AG09309 (cell line): ENCODE results near the gene RNF4.
A peak's percentile ranks its signal among the peaks of the same experiment; 100 is the strongest.

Experiments
- DNase-seq: peaks from one replicate; pipeline ENCODE4 v3.0.0-alpha.2; 2010; ENCODE audit warnings: low read depth
- H3K4me3 ChIP-seq: 2 replicates; pipeline ENCODE4 v1.5.1; 2011; ENCODE audit warnings: mild to moderate bottlenecking, low read depth, low read length, moderate library complexity; ENCODE audit not compliant: control insufficient read depth
- TF ChIP-seq, protein P1 (sequence below): IDR thresholded peaks from 2 replicates; pipeline ENCODE4 v1.5.1; 2011; ENCODE audit warnings: mild to moderate bottlenecking, low read depth, low read length, inconsistent platforms; ENCODE audit not compliant: insufficient read depth, control insufficient read depth; ENCODE audit errors: missing control alignments

Gene RNF4

DNA sequence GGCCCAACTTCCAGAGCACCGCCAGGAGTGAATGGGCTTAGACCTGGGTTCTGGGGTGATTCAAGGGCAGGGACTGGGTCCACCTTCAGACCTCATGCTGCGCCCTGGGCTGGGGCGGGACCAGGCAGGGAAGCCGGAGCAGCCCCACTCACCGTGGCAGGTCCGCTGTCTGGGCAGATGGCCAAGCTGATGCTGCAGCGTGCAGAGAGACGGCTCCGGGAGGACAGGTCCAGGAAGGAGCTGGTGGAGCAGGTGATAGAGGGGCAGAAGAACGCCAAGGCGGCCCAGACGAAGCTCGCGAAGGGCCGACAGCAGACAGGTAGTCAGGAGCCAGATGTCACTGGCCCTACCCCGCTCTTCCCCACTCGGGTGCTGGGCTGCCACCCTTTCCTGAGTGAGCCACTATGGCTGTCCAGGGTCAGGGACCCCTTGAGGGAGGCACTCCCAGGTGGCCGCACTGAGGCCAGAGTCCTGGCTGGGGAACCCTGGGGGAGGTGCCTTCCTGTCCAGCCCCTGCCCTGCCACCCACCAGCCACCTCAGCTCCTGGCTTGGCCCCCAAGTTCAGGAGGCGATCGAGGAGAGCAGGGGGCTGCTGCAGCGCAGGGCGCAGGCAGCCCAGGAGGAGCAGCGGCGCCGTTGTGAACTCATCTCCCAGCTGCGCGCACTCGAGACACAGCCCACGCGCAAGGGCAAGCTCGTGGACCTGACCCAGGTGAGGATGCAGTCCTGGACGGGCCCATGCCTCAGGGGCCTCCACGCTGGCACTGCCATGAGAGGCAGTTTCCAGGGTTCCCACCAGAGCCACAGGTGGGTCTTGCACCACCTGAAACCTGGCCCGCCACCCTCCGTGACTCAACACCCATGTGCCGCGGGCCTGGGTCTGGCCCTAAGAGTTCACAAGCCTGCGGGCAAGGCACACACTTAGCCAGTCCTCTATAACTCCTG lies 10.1 kb upstream of the RNF4 start:
- no peak overlapping the region for H3K4me3 ChIP-seq
- TF ChIP-seq, protein P1, sequence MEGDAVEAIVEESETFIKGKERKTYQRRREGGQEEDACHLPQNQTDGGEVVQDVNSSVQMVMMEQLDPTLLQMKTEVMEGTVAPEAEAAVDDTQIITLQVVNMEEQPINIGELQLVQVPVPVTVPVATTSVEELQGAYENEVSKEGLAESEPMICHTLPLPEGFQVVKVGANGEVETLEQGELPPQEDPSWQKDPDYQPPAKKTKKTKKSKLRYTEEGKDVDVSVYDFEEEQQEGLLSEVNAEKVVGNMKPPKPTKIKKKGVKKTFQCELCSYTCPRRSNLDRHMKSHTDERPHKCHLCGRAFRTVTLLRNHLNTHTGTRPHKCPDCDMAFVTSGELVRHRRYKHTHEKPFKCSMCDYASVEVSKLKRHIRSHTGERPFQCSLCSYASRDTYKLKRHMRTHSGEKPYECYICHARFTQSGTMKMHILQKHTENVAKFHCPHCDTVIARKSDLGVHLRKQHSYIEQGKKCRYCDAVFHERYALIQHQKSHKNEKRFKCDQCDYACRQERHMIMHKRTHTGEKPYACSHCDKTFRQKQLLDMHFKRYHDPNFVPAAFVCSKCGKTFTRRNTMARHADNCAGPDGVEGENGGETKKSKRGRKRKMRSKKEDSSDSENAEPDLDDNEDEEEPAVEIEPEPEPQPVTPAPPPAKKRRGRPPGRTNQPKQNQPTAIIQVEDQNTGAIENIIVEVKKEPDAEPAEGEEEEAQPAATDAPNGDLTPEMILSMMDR = no peak
- no peak for DNase-seq

DNA sequence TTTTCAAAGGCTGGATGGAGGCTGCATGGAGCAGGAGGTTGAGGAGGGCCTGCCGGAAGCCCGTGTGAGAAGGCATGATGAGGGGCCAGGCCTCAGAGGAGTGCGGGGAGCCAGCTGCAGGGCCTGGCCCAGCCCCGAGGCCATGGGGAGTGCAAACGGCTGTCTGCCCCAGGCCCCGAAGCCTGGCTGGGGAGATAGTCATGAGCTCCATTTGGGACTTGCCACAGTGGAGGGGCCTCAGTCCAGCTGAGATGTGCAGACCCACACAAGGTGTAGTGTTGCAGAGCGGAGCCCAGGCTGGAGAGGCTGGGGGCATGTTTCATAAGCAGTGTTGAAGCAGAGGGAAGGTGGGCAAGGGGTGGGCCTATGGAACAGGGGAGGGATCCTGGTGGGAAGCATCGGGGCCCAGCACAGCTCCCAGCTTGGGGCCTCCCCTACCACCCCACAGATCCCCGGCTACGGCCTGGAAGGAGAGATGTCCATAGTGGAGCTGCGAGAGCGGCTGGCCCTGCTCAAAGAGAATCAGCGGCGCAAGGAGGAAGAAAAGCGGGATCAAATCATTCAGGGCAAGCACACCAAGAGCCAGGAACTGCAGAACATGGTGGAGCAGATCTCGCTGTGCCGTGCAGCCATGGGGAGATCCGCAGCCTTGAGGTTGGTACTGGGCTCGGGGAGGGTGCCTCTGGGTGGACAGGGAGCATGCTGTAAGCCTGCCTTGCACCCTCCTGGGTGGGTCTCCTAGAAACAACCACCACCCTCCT lies 9.1 kb upstream of the RNF4 start:
- DNase-seq = no peak
- H3K4me3 ChIP-seq = no peak overlapping the region
- TF ChIP-seq, protein P1 = no peak

DNA sequence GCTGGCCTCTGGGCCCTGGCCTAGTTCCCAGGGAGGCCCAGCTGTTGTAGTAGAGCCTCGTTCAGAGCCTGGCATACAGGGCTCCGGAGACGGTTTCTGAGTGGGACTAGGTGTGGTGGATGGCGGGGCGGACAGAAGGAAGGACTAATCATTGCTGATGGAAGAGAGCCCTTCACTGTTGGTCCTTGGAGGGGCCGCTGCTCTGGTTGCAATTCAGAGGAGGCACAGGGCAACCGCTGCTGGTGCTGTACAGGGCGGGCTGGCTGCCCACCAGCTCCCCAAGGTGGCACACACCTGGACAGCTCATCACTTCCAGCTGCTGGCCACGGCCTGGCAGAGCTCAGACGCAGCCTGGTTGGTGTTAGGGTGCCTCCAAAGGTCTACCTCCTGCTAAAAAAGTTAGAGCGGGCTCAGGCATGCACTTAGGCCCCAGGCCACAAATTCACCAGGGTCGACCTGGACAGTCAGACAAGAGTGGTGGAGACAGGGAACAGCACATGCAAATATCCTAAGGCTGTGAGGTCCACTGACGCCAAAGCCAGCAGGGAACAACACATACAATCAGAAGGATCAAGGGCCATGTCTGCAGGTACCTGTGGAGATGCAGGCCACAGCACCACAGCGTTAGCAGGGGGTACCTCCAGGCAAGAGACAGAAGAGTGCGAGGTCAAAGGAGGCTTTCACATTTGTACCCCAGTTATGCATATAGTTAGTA lies 7.5 kb upstream of the RNF4 start:
- H3K4me3 ChIP-seq = no peak overlapping the region
- TF ChIP-seq, protein P1 = no peak
- no peak for DNase-seq

DNA sequence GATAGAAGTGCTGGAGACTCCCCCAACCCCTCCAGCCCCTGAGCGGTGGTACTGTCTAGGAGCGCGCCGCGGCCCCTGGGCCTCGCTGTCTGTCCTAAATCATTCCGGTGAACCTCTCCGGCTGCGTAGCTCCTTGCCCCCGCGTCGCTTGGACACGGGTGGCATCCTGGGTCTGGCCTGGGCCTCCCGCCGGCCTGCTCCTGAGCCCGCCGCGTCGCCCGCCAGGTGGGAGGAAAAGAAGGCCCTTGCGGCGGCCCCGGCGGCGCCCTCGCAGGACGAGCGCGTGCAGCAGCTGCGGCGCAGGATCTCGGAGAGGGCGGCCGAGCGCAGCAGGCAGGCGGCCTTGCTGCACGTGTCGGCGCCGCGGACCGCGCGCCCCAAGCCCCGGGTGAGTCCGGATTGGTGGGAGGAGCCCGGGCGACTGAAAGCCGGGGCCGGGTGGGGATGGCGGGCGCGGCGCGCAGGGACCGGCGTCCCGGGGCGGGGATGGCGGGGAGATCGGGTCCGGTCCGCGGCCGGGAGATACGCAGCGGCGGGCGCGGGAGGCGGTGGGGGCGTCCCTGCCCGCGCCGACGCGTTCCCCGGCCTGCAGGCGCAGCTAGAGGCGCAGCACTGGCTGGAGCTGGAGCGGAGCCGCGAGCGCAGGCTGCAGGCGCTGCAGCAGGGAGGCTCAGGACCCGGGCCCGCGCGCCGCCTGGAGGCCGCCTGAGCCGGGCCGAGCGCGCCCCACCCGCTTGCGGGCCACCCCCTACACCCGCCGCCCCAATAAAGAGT lies 6.5 kb upstream of the RNF4 start:
- DNase-seq = no peak
- TF ChIP-seq, protein P1 = peak; percentile 34
- peak overlapping the region; percentile 32 for H3K4me3 ChIP-seq

DNA sequence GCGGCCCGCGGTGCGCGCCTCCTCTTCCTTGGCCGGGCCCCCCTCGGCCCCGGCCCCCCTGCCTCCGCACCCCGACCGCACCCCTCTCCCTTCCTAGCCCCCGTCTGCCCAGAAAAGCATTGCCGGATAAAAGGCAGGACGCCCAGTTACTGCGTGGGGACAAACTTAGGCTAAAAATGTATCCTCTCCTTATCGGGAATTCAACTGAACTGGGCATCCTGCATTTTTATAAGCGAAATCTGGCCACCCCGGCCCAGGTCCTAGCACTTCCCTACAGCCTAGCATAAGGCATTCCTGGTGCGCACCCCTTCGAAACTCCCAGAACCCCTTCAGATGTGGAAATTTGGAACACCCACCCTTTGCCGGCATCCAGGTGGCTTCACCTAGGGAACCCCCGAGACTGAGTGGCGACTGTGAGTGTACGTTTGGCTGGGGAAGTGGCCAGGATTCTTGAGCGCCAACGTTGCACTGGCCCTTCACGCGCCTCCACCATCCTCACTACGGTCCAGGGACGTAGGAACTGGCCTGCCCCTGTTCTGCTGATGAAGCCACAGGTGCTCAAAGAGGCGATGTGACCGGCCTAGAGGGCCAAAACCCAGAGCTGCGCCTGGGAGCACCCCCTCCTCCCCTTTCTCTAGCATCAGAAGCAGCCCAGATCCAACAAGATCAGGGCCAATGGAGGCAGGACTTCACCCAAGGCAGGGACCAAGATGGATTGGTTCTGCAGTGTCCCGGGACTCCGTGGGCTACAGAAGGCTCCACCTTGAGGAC lies 5.7 kb upstream of the RNF4 start:
- H3K4me3 ChIP-seq = peak overlapping the region; percentile 32
- no peak for DNase-seq

More for the DNA sequence above, 5.7 kb upstream of the RNF4 start:
- TF ChIP-seq, protein P1 = no peak
